LNCAP (cell line): ENCODE results near the gene C1orf35.

Experiments
- CTCF ChIP-seq: fragments of 450-650 bp; IDR thresholded peaks from 2 replicates; pipeline ENCODE4 v1.5.1; 2017; ENCODE audit warnings: mild to moderate bottlenecking

C1orf35 gene

GRCh38 chr1:228088586-228089498 is 14.3 kb downstream of the C1orf35 start:
- TF ChIP-seq CTCF, result no peak

- no peak for TF ChIP-seq CTCF
Observed at GRCh38 chr1:228087771-228088251, 15.3 kb downstream of the C1orf35 start.

- TF ChIP-seq CTCF, result no peak
Observed at GRCh38 chr1:228085287-228085951, 17.7 kb downstream of the C1orf35 start.

GRCh38 chr1:228084797-228085196 is 18.3 kb downstream of the C1orf35 start:
- no peak for TF ChIP-seq CTCF

- TF ChIP-seq CTCF, result no peak
Observed at GRCh38 chr1:228084325-228084724, 18.8 kb downstream of the C1orf35 start.

GRCh38 chr1:228083871-228084278 is 19.2 kb downstream of the C1orf35 start:
- TF ChIP-seq CTCF, result no peak; the same call in 1 of the 2 replicates

GRCh38 chr1:228082918-228083870 is 19.9 kb downstream of the C1orf35 start:
- no peak for TF ChIP-seq CTCF
